Neural progenitor cell (in vitro differentiated cells): ENCODE results near the gene RFPL4AL1.
"Not testable (repeated sequence)": the region's sequence is repeated elsewhere in the genome, so short reads cannot be mapped to it uniquely, and the experiment has no call there.

Experiments
- CTCF ChIP-seq: fragments of 200-600 bp; sonication (generic); IDR thresholded peaks from 2 replicates; pipeline ENCODE4 v1.5.1; 2017; ENCODE audit warnings: antibody characterized with exemption, mild to moderate bottlenecking
- EZH2 ChIP-seq: fragments of 200-600 bp; sonication (generic); IDR thresholded peaks from 2 replicates; pipeline ENCODE4 v1.6.1; 2017; ENCODE audit warnings: antibody characterized with exemption, mild to moderate bottlenecking, moderate library complexity

- TF ChIP-seq CTCF, EZH2: not testable (repeated sequence)
Observed at GRCh38 chr19:55756808-55757207, 12.1 kb upstream of the RFPL4AL1 start.
